Measurements from ENCODE around the gene MSRB2. TPM values are rescaled to one million over a fixed set of nuclear protein-coding genes. Genes with fewer than 3 reads are reported as not detected.

MSRB2 gene
- total RNA-seq, 3 donors from 2014 or later, result 35.1 to 49.8 (median 48.4) TPM

DNA sequence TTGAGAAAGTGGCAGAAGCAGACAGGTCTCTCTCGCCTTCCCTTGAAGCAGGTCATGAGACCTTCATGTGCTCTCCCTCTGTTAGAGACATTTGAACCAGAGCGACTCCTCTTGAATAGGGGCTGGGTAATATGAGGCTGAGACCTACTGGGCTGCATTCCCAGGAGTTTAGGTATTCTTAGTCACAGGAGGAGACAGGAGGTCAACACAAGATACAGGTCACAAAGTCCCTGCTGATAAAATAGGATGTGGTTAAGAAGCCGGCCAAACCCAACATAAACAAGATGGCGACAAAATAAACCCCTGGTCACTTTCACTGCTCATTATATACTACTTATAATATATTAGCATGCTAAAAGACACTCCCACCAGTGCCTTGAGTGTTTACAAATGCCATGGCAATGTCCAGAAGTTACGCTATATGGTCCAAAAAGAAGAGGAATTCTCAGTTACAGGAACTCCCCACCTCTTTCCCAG is 43.5 kb upstream of the MSRB2 start:
- H3K4me1 ChIP-seq (ENCODE audit: low read depth), result no peaks in the 10 kb centered on the region
- no peak overlapping the region for H3K4me3 ChIP-seq
- intact Hi-C loops (cut with DNase I, micrococcal nuclease), result no loop called here
- no peaks in the 10 kb centered on the region for H3K36me3 ChIP-seq (ENCODE audit: low read depth)
- H3K9me3 ChIP-seq, result no peaks in the 10 kb centered on the region
- DNase-seq, result no peak
- TF ChIP-seq, protein P1, sequence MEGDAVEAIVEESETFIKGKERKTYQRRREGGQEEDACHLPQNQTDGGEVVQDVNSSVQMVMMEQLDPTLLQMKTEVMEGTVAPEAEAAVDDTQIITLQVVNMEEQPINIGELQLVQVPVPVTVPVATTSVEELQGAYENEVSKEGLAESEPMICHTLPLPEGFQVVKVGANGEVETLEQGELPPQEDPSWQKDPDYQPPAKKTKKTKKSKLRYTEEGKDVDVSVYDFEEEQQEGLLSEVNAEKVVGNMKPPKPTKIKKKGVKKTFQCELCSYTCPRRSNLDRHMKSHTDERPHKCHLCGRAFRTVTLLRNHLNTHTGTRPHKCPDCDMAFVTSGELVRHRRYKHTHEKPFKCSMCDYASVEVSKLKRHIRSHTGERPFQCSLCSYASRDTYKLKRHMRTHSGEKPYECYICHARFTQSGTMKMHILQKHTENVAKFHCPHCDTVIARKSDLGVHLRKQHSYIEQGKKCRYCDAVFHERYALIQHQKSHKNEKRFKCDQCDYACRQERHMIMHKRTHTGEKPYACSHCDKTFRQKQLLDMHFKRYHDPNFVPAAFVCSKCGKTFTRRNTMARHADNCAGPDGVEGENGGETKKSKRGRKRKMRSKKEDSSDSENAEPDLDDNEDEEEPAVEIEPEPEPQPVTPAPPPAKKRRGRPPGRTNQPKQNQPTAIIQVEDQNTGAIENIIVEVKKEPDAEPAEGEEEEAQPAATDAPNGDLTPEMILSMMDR (IDR thresholded peaks at IDR 0.05), result no peak
- ATAC-seq, result no peak

DNA sequence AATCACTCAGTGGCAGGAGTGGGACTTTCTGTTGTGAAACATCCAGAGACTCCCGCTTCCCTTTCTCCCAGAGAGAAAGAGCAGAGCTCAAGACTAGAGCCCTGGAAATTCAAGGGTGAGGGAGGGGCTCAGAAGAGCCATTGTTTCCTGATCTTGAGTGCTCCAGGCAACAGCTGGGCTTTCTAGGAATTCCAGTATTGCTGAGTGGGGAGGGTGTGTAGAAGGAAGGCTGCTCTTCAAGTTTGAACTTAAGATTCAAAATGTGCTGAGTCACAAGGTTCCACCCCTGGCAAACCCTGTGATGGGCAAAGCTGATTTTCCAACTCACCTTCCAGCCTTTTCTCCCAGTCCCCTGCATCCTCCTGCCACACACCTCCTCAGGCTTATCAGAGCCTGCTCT is 42.3 kb upstream of the MSRB2 start:
- ATAC-seq (no peak), DNase-seq (no peak)
- no peaks in the 10 kb centered on the region for H3K36me3 ChIP-seq (ENCODE audit: low read depth)

DNA sequence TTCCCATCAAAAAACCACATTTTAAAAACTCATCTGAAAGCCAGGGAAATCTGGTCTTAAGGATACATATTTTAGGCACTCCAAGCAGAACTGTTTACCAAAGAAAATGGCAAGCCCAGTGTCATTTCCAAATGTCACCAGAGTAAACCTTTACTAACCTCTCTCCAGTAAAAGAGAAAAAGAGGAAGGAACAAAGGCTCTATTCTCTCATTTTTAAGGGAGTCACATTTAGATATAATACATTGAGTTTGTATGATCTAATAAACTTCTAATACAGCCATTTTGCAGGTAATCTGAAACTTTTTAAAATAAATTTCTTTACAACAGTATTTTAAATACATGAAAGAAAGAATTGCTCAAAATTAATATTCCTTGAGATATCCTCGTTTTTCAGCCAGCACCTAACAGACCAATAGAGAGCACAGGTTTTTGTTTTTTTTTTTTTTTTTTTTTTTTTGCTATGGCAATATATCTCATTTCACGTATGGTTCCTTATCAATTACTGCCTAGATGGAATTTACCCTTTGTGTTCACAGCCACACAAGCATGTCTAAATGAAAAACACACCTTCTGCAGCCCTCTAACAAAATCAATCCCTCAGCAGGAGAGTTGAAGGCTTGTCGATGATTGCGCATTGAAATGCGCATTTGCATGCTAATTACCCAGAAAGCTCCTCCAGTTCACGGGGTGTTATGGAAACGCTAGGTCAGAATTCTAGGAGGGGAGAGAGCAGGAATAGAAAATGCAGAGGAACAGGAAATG is 39.8 kb upstream of the MSRB2 start:
- no peak overlapping the region for H3K4me3 ChIP-seq
- DNase-seq, result no peak
- intact Hi-C loops (cut with DNase I, micrococcal nuclease), result no loop called here
- TF ChIP-seq, protein P1 (IDR thresholded peaks at IDR 0.05), result no peak
- H3K9me3 ChIP-seq, result no peaks in the 10 kb centered on the region
- no peak for ATAC-seq
- H3K36me3 ChIP-seq (ENCODE audit: low read depth), result no peaks in the 10 kb centered on the region
- no peaks in the 10 kb centered on the region for H3K4me1 ChIP-seq (ENCODE audit: low read depth)

More for the DNA sequence above, 42.3 kb upstream of the MSRB2 start:
- H3K9me3 ChIP-seq, result no peaks in the 10 kb centered on the region
- TF ChIP-seq, protein P1 (IDR thresholded peaks at IDR 0.05), result no peak
- no peaks in the 10 kb centered on the region for H3K4me1 ChIP-seq (ENCODE audit: low read depth)
- H3K4me3 ChIP-seq, result no peak overlapping the region
- intact Hi-C loops (cut with DNase I, micrococcal nuclease), result no loop called here

- no peaks in the 10 kb centered on the region for H3K9me3 ChIP-seq
- TF ChIP-seq, protein P1 (IDR thresholded peaks at IDR 0.05), result no peak
- DNase-seq, result no peak
- no peaks in the 10 kb centered on the region for H3K4me1 ChIP-seq (ENCODE audit: low read depth)
- H3K36me3 ChIP-seq (ENCODE audit: low read depth), result no peaks in the 10 kb centered on the region
- H3K4me3 ChIP-seq, result no peak overlapping the region
- intact Hi-C loops (cut with DNase I, micrococcal nuclease), result no loop called here
- no peak for ATAC-seq
Measured at GRCh38 chr10:23056186-23056579, 39.2 kb upstream of the MSRB2 start.

DNA sequence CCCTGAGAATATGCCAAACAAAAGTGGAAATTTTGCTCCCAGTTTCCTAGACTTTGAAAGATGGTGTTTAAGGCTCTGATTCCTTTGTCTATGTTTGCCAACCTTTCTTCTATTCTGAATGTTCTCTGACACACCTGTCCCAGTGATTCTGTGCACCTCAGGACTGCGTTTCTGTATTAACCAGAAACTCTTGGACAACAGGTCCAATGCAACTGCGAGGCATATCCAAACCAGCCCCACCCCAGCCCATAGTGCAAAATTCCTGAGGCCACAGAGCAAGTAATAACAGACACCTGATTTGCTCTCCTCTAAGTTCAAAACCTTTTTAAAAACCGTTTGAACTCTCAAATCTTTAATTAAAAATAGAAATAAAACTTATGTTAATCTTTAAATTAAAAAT is 37.0 kb upstream of the MSRB2 start:
- TF ChIP-seq, protein P1 (IDR thresholded peaks at IDR 0.05), result no peak
- no peaks in the 10 kb centered on the region for H3K4me1 ChIP-seq (ENCODE audit: low read depth)
- DNase-seq, result no peak
- intact Hi-C loops (cut with DNase I, micrococcal nuclease), result no loop called here
- no peaks in the 10 kb centered on the region for H3K36me3 ChIP-seq (ENCODE audit: low read depth)
- no peak for ATAC-seq
- H3K4me3 ChIP-seq, result no peak overlapping the region
- no peaks in the 10 kb centered on the region for H3K9me3 ChIP-seq
